GM18861 (cell line): Measurements from ENCODE around the gene GPR173.
A peak's percentile ranks its signal among the peaks of the same experiment; 100 is the strongest.

ENCODE experiments used
- ATAC-seq: cut with Tn5 transposase; IDR thresholded peaks from one replicate; pipeline ENCODE4 v1.9.1; 2021; ENCODE audit not compliant: unreplicated experiment

The GPR173 gene

DNA sequence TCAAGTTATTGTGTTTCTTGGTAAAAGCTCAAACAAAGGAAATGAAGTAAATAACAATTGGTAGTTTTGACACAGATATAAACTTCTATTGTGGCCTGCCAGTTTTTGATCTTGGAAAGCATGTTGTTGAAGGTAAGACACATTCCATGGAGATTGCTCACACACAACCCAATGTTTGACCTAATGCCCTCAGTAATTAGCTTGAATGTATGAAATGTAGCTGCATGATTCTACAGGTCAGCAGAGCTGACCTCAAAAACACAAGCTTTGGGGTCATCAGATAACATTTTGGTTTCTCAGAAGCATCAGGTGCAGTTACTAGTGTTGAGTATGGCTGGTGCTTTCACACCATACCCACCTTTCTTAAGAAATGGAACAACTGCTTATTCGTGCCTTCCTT, 16.5 kb downstream of the GPR173 start:
- no peak for ATAC-seq

DNA sequence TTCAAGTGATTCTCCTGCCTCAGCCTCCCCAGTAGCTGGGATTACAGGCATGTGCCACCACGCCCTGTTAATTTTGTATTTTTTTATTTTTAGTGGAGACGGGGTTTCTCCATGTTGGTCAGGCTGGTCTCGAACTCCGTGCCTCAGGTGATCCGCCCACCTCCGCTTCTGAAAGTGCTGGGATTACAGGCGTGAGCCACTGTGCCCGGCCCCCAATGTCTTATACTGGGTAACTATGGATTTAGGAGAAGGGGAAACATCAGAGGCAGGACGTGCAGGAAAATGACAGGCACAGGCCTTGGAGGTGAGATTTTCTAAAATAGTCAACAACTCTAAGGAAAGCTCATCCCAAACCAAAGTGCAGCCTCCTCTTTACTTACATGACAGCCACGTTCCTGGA, 22.5 kb downstream of the GPR173 start:
- no peak for ATAC-seq

DNA sequence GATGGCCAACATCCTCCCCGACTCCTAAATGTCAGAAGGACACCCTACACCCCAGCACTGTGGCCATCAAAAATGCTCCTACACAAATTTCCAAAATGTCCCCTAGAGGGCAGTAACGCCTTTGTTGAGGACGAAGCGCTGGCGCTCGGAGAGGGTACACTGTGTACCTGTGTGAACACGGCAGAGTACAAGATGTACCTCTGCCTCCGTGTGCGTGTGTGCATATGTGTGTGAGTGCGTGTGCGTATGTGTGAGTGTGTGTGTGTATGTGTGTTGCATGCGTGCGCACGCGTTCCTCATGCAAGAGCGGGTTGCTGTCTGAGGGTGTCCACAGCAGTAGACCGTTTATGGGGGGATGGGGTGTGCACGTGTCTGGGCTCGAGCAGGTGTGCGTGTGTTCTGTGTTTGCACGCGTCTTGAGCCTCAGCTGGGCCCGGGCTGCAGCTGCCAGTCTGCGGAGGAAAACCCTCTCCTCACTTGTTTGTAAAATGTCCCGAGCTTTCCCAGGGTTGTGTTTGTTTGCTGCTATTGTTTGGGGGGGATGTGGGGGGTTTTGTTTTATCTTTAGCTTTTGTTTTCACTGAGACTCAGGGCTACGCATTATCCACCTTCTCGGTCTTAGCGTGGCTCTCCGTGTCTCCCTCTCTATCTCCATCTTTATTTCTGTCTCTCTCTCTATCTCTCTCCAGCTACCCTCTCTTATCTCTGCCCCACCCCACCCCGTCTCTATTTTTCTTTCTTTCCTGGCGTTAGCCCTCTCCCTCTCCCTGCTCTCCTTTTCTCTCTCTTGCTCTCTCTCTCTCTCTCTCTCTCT, 23.2 kb downstream of the GPR173 start:
- peak; percentile 82 for ATAC-seq

DNA sequence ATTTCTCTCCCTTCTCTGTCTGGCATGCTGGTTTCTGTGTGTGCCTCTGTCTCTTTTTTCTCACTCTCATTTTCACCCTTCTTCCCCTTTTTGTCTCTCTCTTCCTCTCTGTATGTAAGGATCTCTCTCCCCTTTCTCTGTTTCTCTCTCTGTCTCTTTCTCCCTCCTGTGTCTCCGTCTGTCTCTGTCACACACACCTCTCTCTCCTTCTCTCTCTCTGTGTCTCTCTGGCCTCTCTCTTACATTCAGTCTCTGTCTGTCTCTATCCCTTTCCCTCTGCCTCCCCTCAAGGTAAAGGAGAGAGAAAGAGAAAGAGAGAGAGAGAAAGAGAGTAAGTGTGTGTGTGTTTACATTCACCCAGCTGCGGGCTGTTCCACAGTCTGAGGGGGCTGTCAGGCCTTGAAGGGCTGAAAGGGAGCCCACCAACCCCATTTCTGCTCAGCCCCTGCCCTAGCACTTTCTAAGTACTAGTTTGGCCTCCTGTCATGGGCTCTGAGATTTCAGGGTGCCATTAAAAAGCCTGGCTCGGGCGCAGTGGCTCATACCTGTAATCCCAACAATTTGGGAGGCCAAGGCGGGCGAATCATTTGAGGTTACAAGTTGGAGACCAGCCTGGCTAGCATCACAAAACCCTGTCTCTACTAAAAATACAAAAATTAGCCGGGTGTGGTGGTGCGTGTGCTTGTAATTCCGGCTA, 24.0 kb downstream of the GPR173 start:
- ATAC-seq, result no peak

DNA sequence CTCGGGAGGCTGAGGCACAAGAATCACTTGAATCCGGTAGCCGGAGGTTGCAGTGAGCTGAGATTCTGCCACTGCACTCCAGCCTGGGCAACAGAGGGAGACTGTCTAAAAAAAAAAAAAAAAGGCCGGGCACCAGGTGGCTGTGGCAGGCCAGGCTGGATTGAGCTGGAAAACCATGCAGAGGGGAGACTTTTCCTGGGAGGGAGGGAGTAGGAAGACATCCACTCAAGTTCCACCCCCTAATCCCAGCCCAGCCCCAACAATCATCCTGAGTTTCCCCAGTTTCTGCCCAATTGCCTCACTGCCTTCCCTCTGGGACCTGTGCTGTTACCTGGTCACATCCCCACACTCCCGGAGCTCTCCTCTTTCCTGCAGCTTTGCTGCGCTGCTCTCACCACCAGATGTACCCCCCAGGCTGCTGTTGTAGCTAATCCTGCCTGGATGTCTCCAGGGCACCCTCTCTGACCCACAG, 24.6 kb downstream of the GPR173 start:
- ATAC-seq, result no peak

DNA sequence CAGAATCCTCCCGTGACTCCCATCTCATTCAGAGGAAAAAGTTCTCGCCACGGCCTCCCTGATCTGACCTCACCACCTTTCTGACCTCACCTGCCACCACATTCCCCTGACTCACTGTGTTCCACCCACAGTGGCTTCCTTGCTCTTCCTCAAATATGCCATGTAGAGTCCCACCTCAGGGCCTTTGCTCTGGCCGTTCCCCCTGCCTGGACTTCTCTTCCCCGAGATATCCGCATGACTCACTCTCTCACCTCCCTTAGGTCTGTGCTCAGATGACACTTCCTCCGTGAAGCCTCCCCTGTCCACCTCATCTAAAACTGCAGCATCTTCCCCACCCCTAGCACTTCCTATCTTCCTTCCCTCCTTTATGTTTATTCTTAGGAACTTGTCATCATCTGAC, 26.4 kb downstream of the GPR173 start:
- no peak for ATAC-seq

DNA sequence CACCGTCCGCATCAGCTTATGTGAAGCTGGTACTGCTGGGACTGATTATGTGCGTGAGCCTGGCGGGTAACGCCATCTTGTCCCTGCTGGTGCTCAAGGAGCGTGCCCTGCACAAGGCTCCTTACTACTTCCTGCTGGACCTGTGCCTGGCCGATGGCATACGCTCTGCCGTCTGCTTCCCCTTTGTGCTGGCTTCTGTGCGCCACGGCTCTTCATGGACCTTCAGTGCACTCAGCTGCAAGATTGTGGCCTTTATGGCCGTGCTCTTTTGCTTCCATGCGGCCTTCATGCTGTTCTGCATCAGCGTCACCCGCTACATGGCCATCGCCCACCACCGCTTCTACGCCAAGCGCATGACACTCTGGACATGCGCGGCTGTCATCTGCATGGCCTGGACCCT, 28.1 kb downstream of the GPR173 start:
- no peak for ATAC-seq

DNA sequence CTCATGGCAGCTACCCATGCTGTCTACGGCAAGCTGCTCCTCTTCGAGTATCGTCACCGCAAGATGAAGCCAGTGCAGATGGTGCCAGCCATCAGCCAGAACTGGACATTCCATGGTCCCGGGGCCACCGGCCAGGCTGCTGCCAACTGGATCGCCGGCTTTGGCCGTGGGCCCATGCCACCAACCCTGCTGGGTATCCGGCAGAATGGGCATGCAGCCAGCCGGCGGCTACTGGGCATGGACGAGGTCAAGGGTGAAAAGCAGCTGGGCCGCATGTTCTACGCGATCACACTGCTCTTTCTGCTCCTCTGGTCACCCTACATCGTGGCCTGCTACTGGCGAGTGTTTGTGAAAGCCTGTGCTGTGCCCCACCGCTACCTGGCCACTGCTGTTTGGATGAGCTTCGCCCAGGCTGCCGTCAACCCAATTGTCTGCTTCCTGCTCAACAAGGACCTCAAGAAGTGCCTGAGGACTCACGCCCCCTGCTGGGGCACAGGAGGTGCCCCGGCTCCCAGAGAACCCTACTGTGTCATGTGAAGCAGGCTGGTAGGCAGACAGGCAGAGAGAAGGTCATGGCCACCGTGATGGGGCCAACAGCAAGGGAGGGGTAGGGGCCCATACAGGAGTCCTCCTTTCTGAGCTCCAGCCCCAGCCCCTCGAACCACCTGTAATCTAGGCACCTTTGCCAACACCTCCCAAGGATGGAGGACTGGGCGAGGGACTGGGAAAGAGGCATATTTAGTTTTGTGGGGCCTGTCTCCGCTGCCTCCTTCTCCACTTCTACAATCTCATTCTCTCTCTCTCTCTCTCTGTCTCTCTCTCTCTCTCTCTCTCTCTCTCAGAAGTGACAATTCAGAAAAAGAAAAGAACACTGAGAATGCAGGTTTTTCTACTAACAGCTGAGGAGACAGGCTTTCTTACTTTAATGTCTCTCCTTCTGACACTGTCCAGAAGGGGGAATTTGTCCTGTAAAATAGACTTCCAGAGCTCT, 28.9 kb downstream of the GPR173 start:
- no peak for ATAC-seq

DNA sequence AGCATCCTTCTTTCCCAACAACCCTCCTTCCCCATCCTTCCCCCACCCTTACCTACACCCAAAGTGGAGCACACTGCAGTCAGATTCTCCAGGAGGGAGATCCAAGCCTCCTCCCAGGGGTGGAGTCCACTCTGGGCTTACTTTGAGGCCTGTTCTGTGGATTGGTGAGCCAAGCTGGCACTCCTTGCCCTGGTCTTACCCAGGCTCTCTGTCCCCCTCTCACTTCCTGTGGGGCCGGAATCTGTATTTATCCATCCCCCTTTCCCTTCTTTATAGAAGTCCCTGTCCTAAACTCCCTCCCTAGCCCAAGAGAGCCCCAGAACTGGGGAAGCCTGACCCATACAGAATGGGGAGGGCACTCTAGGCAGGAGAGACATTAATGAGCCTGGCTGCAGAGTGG, 30.4 kb downstream of the GPR173 start:
- no peak for ATAC-seq

DNA sequence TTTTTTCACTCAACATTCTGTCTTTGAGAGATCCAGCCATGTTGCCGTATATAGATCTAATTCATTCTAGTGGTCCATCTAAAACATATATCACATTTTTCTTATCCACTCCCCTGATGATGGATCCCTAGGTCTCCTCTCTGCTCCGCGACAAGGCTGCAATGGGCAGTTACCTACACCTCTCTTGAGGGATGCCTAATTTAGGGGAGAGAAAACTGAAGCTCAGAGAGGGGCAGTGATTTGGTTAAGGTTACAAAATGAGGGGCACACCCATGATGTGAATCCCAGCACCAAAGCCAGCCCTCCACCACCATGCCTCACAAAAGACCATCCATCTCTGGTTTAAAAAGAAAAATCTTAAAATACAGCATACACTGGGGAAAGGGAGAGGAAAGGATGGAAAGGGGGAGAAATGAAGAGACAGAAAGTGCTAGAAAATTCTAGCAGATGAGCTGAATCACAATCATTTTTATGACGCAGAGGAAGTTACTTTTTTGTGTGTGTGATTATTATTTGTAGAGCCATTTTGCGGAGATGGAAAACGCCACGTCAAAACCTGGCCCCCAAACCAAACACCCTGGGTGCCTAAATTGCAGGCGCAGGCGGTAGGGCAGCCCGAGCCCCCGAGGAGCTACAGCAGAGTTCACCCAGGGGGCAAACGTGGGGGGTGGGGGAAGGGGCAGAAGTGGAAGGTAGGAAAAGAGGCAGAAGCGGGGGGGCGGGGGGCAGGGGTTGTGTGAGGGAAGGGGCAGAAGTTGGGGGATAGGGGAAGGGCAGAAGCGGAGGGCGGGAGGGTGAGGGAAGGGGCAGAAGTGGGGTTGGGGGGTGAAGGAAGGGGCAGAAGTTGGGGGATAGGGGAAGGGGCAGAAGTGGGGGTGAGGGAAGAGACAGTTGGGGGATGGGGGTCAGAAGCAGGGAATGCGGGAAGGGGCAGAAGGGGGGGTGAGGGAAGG, 32.3 kb downstream of the GPR173 start:
- no peak for ATAC-seq

DNA sequence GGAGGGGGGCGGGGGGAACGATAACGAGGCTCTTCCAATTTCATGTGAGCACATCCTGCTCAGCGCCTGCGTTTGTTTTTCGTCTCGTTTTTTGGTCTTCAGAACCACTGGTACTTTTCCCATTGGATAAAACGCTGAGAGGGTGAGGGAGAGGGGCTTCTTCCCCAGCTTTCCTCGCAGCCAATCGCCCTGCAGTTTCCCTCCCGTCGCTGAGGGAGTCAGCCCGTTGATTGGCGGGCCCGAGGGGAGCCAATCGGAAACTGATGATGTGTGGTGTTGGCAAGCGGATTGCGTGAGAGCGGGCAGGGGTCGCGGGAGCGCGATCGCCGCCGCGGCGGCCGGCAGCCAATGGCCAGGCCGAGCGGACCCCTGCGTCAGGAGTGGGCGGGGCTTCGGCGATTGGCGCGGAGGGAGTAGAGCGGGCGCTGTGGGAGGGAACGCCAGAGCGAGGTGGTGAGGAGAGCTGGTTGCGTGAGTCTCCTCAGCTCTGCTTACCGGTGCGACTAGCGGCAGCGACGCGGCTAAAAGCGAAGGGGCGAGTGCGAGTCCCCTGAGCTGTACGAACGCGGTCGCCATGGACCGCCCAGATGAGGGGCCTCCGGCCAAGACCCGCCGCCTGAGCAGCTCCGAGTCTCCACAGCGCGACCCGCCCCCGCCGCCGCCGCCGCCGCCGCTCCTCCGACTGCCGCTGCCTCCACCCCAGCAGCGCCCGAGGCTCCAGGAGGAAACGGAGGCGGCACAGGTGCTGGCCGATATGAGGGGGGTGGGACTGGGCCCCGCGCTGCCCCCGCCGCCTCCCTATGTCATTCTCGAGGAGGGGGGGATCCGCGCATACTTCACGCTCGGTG, 33.6 kb downstream of the GPR173 start, which contains the start of gene TSPYL2:
Gene TSPYL2, plus strand, starts transcription at position 443 of the 848 bp plus-strand sequence. Its CDS starts 132 bp downstream, at position 575.
- ATAC-seq, result peak; percentile 88

DNA sequence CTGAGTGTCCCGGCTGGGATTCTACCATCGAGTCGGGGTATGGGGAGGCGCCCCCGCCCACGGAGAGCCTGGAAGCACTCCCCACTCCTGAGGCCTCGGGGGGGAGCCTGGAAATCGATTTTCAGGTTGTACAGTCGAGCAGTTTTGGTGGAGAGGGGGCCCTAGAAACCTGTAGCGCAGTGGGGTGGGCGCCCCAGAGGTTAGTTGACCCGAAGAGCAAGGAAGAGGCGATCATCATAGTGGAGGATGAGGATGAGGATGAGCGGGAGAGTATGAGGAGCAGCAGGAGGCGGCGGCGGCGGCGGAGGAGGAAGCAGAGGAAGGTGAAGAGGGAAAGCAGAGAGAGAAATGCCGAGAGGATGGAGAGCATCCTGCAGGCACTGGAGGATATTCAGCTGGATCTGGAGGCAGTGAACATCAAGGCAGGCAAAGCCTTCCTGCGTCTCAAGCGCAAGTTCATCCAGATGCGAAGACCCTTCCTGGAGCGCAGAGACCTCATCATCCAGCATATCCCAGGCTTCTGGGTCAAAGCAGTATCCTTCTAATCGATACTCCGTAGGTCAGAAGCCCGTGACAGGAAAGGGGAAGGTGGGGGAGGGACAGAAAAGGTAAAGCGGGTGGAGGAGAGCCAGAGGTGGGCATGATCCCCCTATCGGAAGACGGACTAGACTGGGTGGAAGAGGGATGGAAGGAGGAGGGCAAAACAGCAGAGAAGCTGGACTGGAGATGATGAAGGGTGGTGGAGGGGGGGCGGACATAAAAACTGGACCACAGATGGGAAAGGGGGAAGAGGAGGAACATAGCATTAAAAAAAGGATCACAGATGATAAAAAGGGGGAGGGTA, 34.4 kb downstream of the GPR173 start:
- no peak for ATAC-seq

DNA sequence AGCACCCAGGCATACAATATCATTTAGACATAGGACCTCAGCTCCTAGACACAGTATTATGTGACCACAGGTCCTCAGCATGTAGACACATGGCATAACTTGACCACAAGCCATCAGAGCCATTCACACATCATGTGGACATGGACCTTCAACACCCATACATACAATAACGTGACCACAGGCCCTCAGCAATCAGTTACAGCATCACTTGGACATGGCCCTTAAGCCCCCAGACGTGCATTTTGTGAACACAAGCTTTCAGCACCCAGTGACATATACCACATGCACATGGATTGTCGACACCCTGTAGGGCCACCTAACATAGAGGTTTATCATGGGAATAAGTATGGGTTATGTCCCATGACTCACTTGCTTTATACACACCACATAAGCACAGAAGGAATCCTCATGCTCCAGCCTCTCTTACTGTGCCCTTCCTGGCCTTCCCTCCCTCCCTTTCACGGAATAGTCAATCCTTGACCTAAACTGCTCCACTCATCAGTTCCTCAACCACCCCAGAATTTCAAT, 35.5 kb downstream of the GPR173 start:
- no peak for ATAC-seq

DNA sequence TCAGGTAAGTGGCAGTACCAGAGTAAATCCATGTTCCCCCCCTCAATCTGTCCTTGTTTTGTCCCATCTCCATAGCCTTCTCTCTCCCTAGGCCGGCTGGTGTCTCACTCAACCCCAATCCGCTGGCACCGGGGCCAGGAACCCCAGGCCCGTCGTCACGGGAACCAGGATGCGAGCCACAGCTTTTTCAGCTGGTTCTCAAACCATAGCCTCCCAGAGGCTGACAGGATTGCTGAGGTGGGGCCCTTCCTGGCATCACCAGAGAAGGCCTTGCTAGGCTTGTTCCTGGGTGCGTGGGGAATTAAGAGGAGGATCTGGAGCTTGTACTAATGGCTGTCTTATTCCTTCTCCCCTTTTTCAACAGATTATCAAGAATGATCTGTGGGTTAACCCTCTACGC, 36.3 kb downstream of the GPR173 start:
- no peak for ATAC-seq

DNA sequence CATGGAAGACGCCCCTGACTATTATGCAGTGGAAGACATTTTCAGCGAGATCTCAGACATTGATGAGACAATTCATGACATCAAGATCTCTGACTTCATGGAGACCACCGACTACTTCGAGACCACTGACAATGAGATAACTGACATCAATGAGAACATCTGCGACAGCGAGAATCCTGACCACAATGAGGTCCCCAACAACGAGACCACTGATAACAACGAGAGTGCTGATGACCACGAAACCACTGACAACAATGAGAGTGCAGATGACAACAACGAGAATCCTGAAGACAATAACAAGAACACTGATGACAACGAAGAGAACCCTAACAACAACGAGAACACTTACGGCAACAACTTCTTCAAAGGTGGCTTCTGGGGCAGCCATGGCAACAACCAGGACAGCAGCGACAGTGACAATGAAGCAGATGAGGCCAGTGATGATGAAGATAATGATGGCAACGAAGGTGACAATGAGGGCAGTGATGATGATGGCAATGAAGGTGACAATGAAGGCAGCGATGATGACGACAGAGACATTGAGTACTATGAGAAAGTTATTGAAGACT, 37.2 kb downstream of the GPR173 start:
- no peak for ATAC-seq

DNA sequence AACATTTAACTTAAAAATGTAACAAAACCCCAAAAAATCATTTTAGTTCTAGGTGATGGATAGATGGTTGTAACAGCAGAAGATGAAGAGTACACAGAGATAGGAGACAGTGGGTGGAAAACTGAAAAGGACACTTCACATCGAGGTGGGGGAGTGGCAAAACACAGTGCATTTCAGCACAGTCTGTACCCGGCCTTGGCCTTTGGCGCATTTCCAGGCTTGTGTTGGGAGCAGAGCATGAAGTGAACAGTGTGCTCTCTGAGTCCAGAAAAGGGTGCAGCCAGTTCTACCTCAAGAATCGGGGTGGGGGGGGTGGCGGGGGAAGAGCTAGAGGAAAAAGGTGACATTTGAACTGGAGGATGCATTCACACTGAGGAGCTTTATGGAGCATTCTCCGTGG, 37.9 kb downstream of the GPR173 start:
- no peak for ATAC-seq

DNA sequence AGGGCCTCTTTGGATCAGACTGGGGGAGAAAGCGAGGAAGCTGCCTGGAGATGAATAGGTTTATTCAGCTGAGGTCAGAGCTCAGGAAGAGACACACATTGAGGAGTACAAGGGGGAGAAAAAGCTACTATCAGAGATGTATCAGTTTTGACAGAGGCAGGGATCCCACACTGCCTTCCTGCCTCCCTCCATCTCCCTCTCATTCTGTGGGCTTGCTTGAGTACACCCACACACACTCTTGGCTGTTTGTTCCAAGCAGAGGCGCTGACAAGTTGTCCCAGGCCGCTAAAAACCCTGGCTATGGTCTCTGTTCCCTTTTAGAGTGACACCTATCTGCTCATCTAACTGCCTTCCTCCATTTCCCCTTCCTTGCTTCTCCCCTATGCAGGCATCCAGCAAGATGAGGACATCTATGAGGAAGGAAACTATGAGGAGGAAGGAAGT, 38.8 kb downstream of the GPR173 start:
- ATAC-seq, result no peak
